Endothelial cell (in vitro differentiated cells): ENCODE measurements around the gene TRPC4AP. TPM values are rescaled to one million over a fixed set of nuclear protein-coding genes. Genes with fewer than 3 reads are reported as not detected.

ENCODE experiments used
- DNase-seq: peaks from one replicate; pipeline ENCODE4 v3.0.0; 2021; ENCODE audit warnings: low spot score
- H3K27ac Mint-ChIP-seq: one replicate; pipeline ENCODE4 v1.8.0; 2021; ENCODE audit warnings: mixed read lengths, inconsistent platforms; ENCODE audit not compliant: unreplicated experiment
- H3K27me3 Mint-ChIP-seq: one replicate; pipeline ENCODE4 v1.8.0; 2021; ENCODE audit warnings: mild to moderate bottlenecking, moderate library complexity, mixed read lengths, inconsistent platforms; ENCODE audit not compliant: unreplicated experiment
- H3K36me3 Mint-ChIP-seq: one replicate; pipeline ENCODE4 v1.8.0; 2021; ENCODE audit warnings: mild to moderate bottlenecking, low read depth, mixed read lengths, inconsistent platforms; ENCODE audit not compliant: unreplicated experiment
- H3K4me1 Mint-ChIP-seq: one replicate; pipeline ENCODE4 v1.8.0; 2021; ENCODE audit warnings: mild to moderate bottlenecking, mixed read lengths, inconsistent platforms; ENCODE audit not compliant: unreplicated experiment
- H3K4me3 Mint-ChIP-seq: one replicate; pipeline ENCODE4 v1.8.0; 2021; ENCODE audit warnings: mild to moderate bottlenecking, mixed read lengths, inconsistent platforms; ENCODE audit not compliant: unreplicated experiment
- H3K9me3 Mint-ChIP-seq: one replicate; pipeline ENCODE4 v1.8.0; 2021; ENCODE audit warnings: mixed read lengths, inconsistent platforms; ENCODE audit not compliant: unreplicated experiment
- CTCF ChIP-seq: fragments of 200-600 bp; sonication (generic); IDR thresholded peaks from one replicate; pipeline ENCODE4 v1.5.0; 2021; ENCODE audit warnings: antibody characterized with exemption; ENCODE audit not compliant: unreplicated experiment
- total RNA-seq: library from RNA; stranded (reverse); fragmentation: NEBNext Ultra II Directional; extraction: Animal tissue kit (Norgen Biotek cat#: 25700); gene quantifications from one replicate; pipeline ENCODE4 v1.2.1, GENCODE V29; 2021; ENCODE audit not compliant: unreplicated experiment

Gene TRPC4AP
- total RNA-seq, 1 donor from 2014 or later: 109 TPM

DNA sequence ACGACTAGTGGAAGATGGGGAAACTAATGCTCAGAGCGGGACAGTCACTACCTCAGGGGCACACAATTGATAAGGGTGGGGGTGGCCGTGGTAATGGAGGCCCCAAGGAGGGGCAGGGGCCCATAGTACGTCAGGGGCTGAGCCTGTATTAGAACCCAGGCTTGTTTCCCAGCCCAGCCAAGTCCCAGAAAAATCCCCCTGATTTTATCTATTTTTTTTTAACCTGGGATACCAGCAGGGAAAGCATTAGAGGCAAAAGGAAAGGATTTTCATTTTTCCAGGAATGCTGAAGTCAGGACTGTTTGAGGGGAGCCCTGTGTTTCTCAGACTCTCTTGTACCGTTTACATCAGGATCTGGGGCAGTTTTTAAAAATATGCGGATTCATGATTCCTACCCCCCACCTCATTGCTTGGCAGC is 136.6 kb downstream of the TRPC4AP start:
- no peak for TF ChIP-seq CTCF

GRCh38 chr20:34955231-34956040 is 137.2 kb downstream of the TRPC4AP start, which contains the start of the genes GSS and MYH7B:
Gene GSS (minus strand): TSS chr20:34955806. CDS start chr20:34951852, 3,954 bp downstream.
Gene MYH7B (plus strand): TSS chr20:34955868. CDS start chr20:34978006, 22,138 bp downstream.
- Mint-ChIP-seq H3K27me3 (peaks cover 5% of the 10 kb centered on the region), H3K4me3 (peak within 1 kb of the TSS; percentile 95), H3K9me3 (no peaks in the 10 kb centered on the region), H3K27ac (peak within 1 kb of the TSS; percentile 95), H3K36me3 (peaks cover 4% of the 10 kb centered on the region), H3K4me1 (peaks cover 27% of the 10 kb centered on the region)
- no peak for TF ChIP-seq CTCF
- DNase-seq: peak; percentile 100

More for the DNA sequence above, 136.6 kb downstream of the TRPC4AP start:
- no peak for DNase-seq
- H3K27me3 Mint-ChIP-seq: peaks cover 5% of the 10 kb centered on the region
- no peaks in the 10 kb centered on the region for H3K9me3 Mint-ChIP-seq
- H3K36me3 Mint-ChIP-seq: peaks cover 4% of the 10 kb centered on the region
- H3K4me1 Mint-ChIP-seq: peaks cover 27% of the 10 kb centered on the region
- H3K4me3 Mint-ChIP-seq: peak overlapping the region; percentile 95
- H3K27ac Mint-ChIP-seq: peak overlapping the region; percentile 95

DNA sequence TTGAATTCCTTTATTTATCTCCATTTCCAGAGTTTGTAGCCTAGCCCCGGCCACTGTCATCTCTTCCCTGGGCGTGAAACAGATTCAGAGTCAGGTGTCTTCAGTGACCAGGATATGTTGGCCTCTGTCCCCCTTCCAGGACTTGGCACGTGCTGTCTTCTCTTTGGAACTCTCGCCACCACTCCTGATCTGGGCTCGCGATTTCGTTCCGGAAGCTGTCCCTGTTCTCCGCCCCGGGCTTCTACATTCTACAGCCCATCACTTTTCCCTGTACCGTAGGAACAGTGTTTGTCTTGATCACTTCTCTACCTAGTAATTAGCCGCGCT is 137.7 kb downstream of the TRPC4AP start:
- Mint-ChIP-seq H3K36me3 (peaks cover 7% of the 10 kb centered on the region), H3K27me3 (peaks cover 3% of the 10 kb centered on the region), H3K27ac (peak overlapping the region; percentile 95), H3K4me1 (peaks cover 27% of the 10 kb centered on the region), H3K4me3 (peak overlapping the region; percentile 95), H3K9me3 (no peaks in the 10 kb centered on the region)
- peak; percentile 17 for DNase-seq
- no peak for TF ChIP-seq CTCF

DNA sequence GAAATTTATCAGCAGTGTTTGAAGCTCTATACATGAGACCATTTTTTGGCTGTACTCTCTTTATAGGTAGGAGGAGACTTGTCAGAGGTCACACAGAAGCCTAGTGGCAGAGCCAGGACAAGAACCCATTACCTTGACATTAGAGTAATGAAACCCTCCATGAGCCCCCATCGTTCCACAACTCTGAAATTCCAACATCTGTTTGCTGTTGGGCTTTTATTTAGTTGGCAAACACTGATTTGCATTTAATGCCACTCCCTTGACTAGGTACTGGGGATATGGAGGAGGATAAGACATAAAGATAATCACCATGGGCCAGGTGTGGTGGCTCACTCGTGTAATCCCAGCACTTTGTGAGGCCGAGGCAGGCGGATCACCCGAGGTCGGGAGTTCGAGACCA is 138.6 kb downstream of the TRPC4AP start:
- Mint-ChIP-seq H3K36me3 (peaks cover 8% of the 10 kb centered on the region), H3K4me3 (no peak overlapping the region), H3K27ac (no peak overlapping the region), H3K4me1 (peaks cover 27% of the 10 kb centered on the region), H3K27me3 (peaks cover 3% of the 10 kb centered on the region), H3K9me3 (no peaks in the 10 kb centered on the region)
- DNase-seq: no peak
- TF ChIP-seq CTCF: no peak

- H3K36me3 Mint-ChIP-seq: peaks cover 8% of the 10 kb centered on the region
- no peak overlapping the region for H3K4me3 Mint-ChIP-seq
- no peak for TF ChIP-seq CTCF
- no peak for DNase-seq
- no peak overlapping the region for H3K27ac Mint-ChIP-seq
- no peaks in the 10 kb centered on the region for H3K9me3 Mint-ChIP-seq
- peaks cover 27% of the 10 kb centered on the region for H3K4me1 Mint-ChIP-seq
- peaks cover 2% of the 10 kb centered on the region for H3K27me3 Mint-ChIP-seq
Measured at GRCh38 chr20:34952671-34953070, 139.9 kb downstream of the TRPC4AP start.
